NCI-H345 treated with DMSO at 0.1 percent for 48 hours (cell line): ENCODE results near the gene KCNK5.

Source experiments
- DNase-seq: peaks from one replicate; lab custom pipeline; 2025; ENCODE audit not compliant: unreplicated experiment; lab: John Stamatoyannopoulos, UW

KCNK5 gene, protein sequence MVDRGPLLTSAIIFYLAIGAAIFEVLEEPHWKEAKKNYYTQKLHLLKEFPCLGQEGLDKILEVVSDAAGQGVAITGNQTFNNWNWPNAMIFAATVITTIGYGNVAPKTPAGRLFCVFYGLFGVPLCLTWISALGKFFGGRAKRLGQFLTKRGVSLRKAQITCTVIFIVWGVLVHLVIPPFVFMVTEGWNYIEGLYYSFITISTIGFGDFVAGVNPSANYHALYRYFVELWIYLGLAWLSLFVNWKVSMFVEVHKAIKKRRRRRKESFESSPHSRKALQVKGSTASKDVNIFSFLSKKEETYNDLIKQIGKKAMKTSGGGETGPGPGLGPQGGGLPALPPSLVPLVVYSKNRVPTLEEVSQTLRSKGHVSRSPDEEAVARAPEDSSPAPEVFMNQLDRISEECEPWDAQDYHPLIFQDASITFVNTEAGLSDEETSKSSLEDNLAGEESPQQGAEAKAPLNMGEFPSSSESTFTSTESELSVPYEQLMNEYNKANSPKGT

DNA sequence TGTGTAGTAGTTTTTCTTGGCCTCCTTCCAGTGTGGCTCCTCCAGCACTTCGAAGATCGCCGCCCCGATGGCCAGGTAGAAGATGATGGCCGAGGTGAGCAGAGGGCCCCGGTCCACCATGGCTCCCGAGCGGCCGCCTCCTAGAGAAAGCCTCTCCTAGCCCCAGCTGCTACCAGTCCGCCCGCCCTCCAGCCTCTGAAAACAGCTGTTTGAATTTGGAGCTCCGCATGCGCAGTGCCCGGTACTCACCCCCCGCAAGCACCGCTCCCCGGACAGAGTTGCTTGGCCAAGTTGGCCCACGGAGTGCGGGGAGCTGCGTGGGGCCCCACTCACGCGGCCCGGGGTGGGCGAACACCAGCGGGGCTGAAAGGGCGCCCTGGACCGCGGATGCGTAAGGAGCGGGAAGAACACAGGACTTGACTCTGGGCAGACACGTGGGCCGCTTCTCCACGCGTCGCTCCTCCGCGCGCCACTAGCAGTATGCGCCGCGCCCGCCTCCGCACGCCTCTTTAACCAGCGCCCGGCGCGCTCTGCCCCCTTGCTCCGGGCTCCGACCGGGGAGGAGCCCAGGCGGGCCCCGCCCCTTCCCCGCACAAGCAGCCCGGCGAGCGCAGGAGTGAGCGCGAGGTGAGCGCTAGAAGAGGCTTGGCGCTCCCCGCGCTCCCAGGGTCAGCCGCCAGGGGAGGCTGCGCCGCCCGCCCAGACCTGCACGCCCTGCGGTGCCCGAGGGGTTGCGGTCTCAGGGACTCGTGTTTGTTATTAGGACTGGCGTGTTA, at the start of gene KCNK5:
Gene KCNK5 (minus strand): TSS at position 484 of the 776 bp plus-strand sequence. CDS start 364 bp downstream, at position 120.
- peak; percentile 60 for DNase-seq

DNA sequence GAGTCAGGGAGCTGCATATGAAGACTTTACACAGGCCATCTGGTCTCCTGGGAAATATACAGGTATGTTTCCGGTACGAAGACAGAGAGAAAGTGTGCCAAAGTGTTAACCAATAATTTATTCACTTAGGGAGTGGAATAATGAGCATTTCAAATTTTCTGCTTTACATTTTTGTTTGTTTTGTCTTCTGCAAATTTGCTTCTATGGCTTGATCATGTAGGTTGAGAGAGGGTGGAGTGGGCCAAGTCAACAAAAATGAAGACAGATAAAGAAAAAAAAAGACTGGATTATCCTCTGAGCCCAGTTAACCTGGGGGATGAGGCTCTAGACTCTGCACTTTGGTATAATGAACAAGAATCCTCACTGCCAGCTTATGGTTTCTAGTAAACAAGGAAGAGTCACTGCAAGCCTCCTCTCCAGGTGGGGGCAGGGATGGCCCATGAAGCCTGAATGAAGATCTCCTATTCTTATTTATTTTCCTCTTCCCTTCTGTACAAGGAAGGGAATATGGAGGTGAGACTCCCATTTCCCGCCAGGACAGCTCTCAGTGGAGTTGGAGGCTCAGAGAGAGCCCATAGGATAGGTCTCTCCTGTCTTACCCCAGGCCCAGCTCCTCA, 47.2 kb upstream of the KCNK5 start:
- no peak for DNase-seq

DNA sequence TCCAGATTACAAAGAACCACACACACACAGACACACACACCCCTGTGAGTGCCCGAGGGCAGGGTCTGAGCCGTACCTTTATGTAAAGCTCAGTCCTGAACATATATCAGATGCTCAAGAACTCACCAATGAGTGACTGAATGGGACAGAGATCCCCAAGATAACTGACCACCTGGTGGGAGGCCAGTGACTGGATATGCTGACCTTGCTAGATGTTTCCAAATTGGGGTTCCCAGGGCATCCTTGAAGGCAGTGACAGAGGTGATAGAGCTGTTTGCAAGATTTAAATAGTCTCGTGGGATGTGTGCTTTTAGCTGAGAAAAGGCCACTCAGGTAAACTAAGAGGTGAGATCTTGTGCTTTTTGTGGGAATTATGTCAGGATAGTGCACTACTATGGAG, 45.6 kb upstream of the KCNK5 start:
- no peak for DNase-seq

DNA sequence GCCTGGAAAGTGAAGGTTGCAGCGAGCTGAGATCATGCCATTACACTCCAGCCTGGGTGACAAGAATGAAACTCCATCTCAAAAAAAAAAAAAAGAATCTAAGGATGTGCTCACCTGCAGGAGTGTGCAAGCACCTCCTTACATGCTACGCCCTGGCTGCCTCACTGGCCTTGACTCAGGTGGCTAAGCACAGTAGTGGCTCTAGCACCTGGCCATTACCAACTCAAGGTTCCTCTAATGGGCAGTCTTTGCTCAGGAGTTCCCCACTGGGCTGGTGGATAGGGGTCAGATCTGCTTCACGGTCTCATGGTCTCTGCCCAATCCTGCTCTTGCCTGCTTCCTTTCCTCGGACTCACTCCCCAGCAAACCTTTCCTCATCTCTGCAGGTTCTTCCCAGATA, 45.2 kb upstream of the KCNK5 start:
- no peak for DNase-seq

DNA sequence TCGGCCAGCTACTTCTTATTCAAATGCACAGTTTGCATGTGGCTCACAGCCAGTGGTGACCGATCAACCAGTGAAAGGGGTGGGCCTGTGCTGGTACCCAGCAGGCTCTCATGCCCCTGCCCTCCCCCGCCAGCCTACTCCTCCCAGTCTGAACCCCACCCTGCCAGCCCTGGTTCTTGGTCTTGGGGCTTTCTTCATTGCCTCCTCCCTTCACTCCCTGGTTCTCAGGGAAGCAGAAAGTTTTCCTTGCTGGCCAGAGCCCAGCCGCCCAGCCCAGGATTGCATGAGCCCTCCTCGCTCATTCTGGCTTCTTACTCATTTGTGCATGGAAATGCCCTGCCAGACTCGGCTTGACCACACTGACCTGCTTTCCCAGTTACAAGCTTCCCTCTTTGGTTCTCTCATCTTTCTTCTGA, 44.1 kb upstream of the KCNK5 start:
- DNase-seq = no peak

DNA sequence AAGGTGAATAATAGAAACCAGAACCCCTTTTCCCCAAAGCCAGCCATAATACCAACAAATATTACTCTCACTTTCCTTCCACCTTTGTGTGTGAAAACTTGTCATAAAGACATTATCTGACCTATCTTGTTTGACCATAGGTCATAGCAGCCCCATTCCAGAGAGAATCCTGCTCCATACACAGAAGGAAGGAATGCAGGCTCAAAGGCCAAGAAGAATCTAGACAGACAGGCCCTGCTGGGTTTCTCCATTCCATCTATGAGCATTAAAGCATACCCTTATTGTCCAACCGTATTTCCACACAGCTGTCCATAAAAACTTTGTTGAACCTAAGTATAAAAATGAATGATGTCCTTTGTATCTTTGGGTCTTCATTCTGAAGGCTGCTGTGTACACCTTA, 40.7 kb upstream of the KCNK5 start:
- no peak for DNase-seq

DNA sequence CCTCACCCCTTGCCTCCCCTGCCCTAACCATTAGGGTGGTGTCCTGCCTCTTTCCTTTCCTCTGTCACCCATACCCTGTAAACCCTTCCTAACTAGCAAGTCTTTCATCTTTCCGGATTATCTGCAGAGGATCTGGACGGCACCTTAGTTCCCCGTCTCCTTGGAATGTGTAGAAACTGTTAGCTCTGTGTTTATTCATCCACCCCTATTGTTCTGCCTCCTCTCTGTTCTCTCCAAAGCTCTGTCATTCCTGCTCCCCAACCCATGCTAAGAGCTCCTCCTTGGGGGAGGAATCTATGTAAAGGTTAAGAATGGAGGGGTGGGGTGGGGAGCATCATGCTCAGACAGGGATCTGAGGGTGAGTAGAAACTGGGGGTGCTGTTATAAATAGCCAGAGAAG, 39.4 kb upstream of the KCNK5 start:
- DNase-seq = no peak

DNA sequence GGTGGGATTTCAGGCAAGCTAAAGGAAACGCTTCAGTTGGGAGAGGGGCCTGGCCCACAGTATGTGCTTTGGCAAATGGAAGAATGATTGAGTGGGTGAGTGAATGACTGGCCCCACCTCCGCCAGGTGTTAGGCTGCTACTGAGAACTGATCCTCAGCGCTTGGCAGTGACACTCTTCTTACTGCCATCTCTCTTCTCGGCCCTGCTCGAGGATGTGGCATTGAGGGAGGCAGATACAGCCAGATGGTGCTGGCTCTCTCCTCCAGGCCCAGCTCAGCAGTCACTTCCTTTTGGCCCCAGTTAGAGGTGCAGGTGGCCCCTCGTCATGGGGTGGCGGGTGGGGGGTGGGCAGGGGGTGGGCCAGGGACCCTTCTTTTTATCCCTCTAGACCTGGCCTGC, 38.9 kb upstream of the KCNK5 start:
- peak; percentile 67 for DNase-seq

DNA sequence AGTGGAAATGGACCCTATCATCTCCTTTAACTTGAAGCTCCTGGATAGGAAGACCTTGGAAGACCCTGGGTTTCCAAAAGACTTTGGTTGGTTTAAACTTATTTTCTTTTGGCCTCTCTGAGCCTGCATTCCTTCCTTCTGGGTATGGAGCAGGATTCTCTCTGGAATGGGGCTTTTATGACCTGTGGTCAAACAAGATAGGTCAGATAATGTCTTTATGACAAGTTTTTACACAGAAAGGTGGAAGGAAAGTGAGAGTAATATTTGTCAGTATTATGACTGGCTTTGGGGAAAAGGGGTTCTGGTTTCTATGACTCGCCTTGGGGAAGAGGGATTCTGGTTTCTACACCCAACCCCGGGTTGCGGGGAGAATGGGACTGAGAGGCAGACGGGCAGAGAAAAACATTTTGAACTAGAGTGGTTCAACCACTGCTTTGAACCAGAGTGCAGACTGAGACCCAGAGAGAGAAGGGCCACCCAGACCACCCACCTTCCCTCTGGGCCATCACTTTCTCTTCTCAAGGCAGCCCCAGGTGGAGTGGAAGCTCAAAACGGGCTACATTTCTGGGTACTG, 37.6 kb upstream of the KCNK5 start:
- no peak for DNase-seq

DNA sequence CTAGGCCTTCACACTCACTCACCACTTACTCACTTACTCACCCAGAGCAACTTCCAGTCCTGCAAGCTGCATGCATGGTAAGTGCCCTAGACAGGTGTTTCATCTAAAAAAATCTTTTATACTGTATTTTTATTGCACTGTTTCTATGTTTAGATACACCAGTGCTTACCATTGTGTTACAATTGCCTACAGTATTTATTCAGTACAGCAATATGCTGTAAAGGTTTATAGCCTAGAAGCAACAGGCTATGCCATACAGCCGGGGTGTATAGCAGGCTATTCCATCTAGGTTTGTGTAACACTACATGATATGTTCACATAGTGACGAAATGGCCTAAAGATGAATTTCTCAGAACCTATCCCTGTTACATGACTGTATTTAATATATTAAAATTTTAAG, 37.1 kb upstream of the KCNK5 start:
- peak; percentile 76 for DNase-seq

DNA sequence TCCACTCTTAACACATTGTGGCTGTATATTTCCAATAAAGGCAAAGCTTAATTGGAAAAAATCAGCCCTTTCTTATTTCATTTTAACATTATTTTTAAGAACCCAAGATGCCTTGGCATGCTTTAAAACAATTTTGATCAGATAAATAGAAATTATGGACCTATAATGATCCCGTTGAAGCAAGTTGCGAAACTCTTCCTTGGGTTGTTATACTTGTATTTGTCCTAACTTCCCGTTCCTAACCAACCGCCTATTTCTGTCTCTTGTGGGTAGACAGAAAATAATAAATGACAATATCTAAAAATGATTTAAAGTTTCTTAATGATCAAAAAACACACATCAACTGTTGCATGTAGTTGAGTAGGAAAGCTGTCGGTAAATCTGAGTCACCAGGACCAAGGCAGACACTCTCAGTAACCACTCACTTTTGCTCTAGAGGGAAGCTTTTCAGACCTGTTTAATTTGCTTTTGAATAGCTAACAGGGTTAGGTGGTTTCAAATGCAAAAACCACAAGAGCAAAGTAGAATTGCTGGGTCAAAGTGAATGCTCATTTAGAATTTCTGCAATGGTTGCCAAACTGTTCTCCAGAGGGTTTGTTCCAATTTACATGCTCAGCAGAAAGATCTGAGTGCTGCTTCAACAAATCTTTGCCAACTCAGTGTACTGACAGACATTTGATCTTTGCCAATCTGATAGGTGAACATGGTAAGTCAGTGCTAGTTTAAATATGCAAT, 34.2 kb upstream of the KCNK5 start:
- DNase-seq = no peak

DNA sequence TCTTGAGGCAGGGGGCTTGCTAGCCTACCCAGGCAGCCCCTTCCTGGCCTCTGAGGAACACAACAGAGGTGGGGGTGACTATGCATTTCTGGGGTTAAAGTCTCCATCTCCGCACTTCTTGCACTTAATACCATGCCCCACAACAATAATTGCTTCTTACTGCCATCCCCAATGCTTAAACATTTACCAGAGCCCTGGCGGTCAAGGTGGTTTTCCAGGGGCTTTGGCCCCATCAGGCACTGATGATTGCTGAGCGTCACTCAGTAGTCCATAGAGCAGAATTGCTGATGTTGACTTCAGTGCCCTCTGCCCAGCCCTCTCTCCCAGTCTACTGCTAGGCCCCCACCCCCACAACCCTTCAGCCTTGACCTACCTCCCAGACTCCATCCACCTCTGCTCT, 32.5 kb upstream of the KCNK5 start:
- no peak for DNase-seq

DNA sequence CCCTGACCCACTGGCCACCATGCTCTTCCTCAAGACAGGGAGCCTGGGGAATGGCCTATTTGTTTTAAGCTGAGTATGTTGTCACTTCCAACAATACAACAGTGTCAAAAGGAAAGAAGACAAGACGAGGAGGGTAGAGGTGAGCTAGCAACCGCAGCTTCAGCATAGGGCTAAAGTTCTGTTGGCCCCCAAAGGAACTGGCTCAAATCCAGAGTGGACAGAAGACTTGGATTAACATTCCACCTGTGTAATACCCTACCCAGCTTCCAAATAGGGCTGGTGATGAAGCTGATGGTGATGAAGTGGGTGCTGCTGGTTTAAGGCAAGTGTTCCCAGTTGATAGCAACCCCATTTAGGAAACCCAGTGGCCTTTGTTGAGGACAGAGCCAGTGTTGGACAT, 31.7 kb upstream of the KCNK5 start:
- no peak for DNase-seq

DNA sequence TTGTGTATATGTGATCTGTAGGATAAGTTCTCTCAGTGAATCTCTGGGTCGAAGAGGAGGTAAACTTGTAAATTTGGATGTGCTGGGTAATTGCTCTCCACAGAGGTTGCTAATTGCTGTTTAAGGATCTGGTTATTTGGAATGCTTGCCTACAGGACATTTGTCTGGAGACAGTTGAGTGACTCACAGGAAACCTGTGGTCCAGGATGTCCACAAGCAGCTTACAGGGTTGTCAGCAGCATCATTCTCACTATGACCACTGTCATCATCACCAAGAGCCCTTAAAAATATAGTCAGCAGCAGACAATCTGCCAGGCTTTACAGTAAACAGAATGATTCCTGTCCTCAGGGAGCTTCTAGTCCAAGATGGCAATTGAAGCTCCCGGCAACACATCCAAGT, 31.2 kb upstream of the KCNK5 start:
- DNase-seq = no peak

DNA sequence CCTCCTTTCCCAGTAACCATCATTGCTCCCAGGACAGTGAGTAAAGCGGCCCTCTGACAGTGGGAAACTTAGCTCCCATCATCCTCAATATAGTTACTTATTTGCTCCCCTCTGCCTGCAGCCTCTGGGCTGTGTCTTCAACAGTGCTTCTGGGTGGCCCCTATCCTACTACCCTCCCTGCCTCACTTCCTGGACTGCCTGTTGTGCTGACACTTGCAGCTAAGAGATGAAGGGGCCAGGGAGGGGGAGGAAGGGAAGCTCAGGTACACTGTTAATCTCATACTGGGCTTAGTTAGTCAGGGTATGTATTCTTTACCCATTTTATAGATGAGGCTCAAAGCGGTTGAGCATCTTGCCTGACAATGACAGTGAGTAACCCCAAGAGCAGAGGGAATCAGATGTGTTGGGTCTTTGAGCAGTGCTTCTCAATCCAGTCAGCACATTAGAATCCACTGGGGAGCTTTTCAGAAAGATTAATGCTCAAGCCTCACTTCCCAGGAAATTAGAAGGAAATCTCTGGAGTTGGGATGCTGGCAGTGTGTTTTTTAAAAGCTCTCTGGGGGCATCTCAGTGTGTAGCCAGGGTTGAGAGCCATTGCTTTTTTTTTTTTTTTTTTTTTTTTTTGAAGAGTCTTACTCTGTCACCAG, 27.1 kb upstream of the KCNK5 start:
- no peak for DNase-seq

DNA sequence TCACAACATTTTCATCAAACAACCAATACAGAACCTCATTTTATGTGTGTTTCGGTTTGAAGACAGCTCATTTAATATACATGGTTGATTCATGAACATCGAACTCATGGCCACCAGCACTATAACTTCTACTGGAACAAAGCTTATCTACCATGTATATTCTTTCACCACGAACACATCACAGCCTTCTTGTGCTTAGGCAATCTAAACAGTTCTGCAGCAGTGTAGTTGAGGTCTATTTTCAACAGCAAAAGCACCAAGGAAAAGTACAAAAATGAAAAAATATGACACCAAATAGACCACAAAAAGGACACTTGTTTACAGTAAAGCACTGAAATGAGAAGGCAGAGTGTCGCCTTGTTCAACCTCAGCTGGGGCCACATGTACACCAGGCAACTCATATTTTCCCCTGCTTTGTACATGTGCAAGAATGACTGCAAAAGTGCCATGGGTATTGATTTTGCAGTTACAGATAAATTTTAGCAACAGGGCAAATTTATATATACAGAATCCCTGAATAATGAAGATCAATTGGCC, 25.8 kb upstream of the KCNK5 start:
- no peak for DNase-seq

DNA sequence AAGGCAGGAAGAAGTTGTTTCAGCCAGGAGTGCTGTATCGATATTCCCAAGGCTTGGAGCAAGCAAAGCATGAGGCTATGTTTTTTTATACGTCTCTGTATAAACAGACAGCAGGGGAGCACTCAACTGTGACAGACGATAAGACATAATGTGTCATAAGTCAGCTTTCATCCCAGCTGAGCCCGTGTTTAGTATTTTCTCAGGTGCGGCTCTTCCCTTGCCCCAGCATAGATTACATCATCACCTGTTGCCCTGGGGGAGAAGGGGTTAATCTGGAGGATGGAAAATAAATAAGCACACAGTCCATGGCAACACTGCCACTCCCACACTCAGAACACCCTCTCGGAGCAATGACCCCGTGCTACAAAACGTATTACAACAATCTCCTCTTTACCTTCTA, 22.1 kb upstream of the KCNK5 start:
- peak; percentile 51 for DNase-seq

DNA sequence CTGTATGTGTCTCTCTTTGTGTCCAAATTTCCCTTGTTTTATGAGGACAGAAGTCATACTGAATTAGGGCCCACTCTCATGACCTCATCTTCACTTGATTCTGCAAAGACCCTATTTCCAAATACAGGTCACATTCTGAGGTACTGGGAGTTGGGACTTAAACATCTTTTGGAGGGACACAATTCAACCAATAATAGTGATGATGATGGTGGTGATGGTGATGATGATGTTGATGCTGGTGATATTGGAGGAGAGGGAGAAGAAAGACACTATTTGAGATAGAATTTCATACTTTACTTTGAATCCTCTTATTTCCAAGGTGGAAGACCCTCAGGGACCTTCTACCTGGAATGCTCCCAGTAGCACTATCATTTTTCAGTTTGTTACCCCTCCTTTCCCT, 21.2 kb upstream of the KCNK5 start:
- no peak for DNase-seq

DNA sequence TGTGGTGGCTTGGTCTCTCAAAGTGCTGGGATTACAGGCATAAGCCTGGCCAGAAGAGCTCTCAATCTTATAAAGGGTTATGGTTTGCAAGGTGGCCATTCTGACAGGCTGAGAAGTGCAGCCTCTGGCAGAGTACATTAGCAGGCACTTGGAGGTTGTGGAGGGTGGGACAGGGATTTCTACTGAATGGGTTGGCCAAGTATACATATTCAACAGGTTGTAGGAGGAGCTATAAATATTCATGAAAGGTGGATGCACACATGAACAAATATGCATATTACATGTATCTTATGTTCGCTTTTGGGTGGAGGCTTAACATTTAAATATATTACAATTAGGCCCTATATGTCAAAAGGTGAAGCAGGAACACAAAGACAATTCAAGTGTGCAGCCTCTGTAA, 20.0 kb upstream of the KCNK5 start:
- no peak for DNase-seq

DNA sequence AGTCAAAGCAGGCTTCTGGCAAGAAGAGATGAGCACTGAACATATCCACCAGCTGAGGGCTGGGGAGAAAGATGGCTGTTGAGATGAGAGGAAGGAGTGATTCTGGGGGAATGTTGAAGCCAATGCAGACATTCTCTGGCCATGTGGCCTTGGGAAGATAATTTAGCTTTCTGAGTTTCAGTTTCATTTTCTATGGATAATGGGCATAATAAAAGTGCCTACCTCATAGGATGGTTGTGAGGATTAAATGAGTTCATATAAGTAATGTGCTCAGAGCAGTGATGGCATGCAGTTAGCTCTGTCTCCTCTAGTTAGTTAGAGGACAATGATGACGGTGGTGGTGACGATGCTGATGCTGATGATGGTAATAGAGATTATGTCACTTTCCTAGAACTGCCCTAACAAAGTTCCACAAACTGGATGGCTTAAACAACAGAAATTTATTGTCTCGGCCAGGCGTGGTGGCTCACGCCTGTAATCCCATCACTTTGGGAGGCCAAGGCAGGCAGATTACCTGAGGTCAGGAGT, 18.5 kb upstream of the KCNK5 start:
- DNase-seq = no peak
